Liver (tissue), 9 donors: ENCODE measurements around the gene HOXD11. TPM values are rescaled to one million over a fixed set of nuclear protein-coding genes. Genes with fewer than 3 reads are reported as not detected.

Experiments
- DNase-seq: peaks from one replicate; pipeline ENCODE4 v3.0.0-alpha.2; 2017; ENCODE audit warnings: low spot score
- H3K27ac ChIP-seq, 2 donors: one replicate each; pipeline ENCODE4 v1.7.0; 2013; ENCODE audit warnings: inconsistent platforms in 2 of 2, low read length in 2 of 2, control low read depth in 1 of 2, low read depth in 1 of 2, mild to moderate bottlenecking in 1 of 2
- H3K27me3 ChIP-seq, 4 donors: one replicate each; pipeline versions ENCODE4 v1.6.1 to v1.7.0; 2013; ENCODE audit warnings: low read length in 3 of 4, inconsistent platforms in 1 of 4, mild to moderate bottlenecking in 1 of 4, moderate library complexity in 1 of 4; ENCODE audit not compliant: control insufficient read depth in 4 of 4, insufficient read depth in 4 of 4
- H3K36me3 ChIP-seq, 4 donors: one replicate each; pipeline versions ENCODE4 v1.6.1 to v1.7.0; 2013; ENCODE audit warnings: low read length in 3 of 4, mild to moderate bottlenecking in 3 of 4, low read depth in 1 of 4, moderate library complexity in 1 of 4; ENCODE audit not compliant: control insufficient read depth in 4 of 4, insufficient read depth in 3 of 4
- H3K4me1 ChIP-seq, 4 donors: one replicate each; pipeline versions ENCODE4 v1.6.1 to v1.7.0; 2013; ENCODE audit warnings: low read length in 3 of 4, mild to moderate bottlenecking in 3 of 4, moderate library complexity in 1 of 4; ENCODE audit not compliant: control insufficient read depth in 4 of 4, insufficient read depth in 4 of 4
- H3K4me3 ChIP-seq, 3 donors: one replicate each; pipeline versions ENCODE4 v1.6.1 to v1.7.0; 2013; ENCODE audit warnings: low read length in 3 of 3, control low read depth in 1 of 3, low read depth in 1 of 3, mild to moderate bottlenecking in 1 of 3
- H3K9ac ChIP-seq, 2 donors: one replicate each; pipeline ENCODE4 v1.7.0; 2013; ENCODE audit warnings: low read length in 2 of 2, mild to moderate bottlenecking in 2 of 2, moderate library complexity in 2 of 2, control low read depth in 1 of 2, low read depth in 1 of 2
- H3K9me3 ChIP-seq, 4 donors: one replicate each; pipeline versions ENCODE4 v1.6.1 to v1.7.0; 2013; ENCODE audit warnings: low read length in 3 of 4; ENCODE audit not compliant: control insufficient read depth in 4 of 4
- ATF3 ChIP-seq: IDR thresholded peaks from 2 replicates; pipeline ENCODE4 v1.6.1; 2016; ENCODE audit warnings: antibody characterized with exemption
- CTCF ChIP-seq: fragments of 150-350 bp; IDR thresholded peaks from 2 replicates; pipeline ENCODE4 v1.5.1; 2017; ENCODE audit warnings: improper control_type of control experiment, low read depth, low read length; ENCODE audit not compliant: missing input control
- EGR1 ChIP-seq, 2 donors: IDR thresholded peaks; 2 replicates each; pipeline ENCODE4 v1.6.1; 2016 to 2018; ENCODE audit warnings: antibody characterized with exemption in 2 of 2, low read depth in 2 of 2
- FOXA1 ChIP-seq: IDR thresholded peaks from 2 replicates; pipeline ENCODE4 v1.6.1; 2016; ENCODE audit warnings: antibody characterized with exemption
- FOXA2 ChIP-seq: IDR thresholded peaks from 2 replicates; pipeline ENCODE4 v1.6.1; 2016; ENCODE audit warnings: antibody characterized with exemption
- GABPA ChIP-seq, 2 donors: IDR thresholded peaks in 1 of 2; conservative IDR thresholded peaks in 1 of 2; 2 replicates each; pipeline ENCODE4 v1.6.1; 2016; ENCODE audit warnings: antibody characterized with exemption in 2 of 2, mild to moderate bottlenecking in 1 of 2, moderate library complexity in 1 of 2
- HNF4A ChIP-seq, 2 donors: conservative IDR thresholded peaks; 2 replicates each; pipeline ENCODE4 v1.6.1; 2016; ENCODE audit warnings: antibody characterized with exemption in 2 of 2, mild to moderate bottlenecking in 2 of 2
- HNF4G ChIP-seq: IDR thresholded peaks from 2 replicates; pipeline ENCODE4 v1.6.1; 2016; ENCODE audit warnings: antibody characterized with exemption
- JUND ChIP-seq, 2 donors: IDR thresholded peaks; 2 replicates each; pipeline ENCODE4 v1.6.1; 2016; ENCODE audit warnings: antibody characterized with exemption in 2 of 2
- NR2F2 ChIP-seq: IDR thresholded peaks from 2 replicates; pipeline ENCODE4 v1.6.1; 2016; ENCODE audit warnings: antibody characterized with exemption
- RAD21 ChIP-seq, 2 donors: IDR thresholded peaks; 2 replicates each; pipeline ENCODE4 v1.6.1; 2016; ENCODE audit warnings: antibody characterized with exemption in 2 of 2, mild to moderate bottlenecking in 2 of 2
- REST ChIP-seq: IDR thresholded peaks from 2 replicates; pipeline ENCODE4 v1.6.1; 2016; ENCODE audit warnings: antibody characterized with exemption, mild to moderate bottlenecking
- RXRA ChIP-seq, 2 donors: IDR thresholded peaks; 2 replicates each; pipeline ENCODE4 v1.6.1; 2017 to 2018; ENCODE audit warnings: antibody characterized with exemption in 2 of 2, mild to moderate bottlenecking in 1 of 2
- SP1 ChIP-seq: IDR thresholded peaks from 2 replicates; pipeline ENCODE4 v1.6.1; 2018; ENCODE audit warnings: antibody characterized with exemption, mild to moderate bottlenecking
- TAF1 ChIP-seq: conservative IDR thresholded peaks from 2 replicates; pipeline ENCODE4 v1.6.1; 2016; ENCODE audit warnings: antibody characterized with exemption, mild to moderate bottlenecking
- YY1 ChIP-seq: IDR thresholded peaks from 2 replicates; pipeline ENCODE4 v1.6.1; 2016; ENCODE audit warnings: antibody characterized with exemption, mild to moderate bottlenecking
- WGBS: extraction: QIAGEN DNeasy Blood & Tissue Kit; methylation state at CpG from one replicate; pipeline ENCODE4 v1.1.7; 2013; 5-methylcytosine and 5-hydroxymethylcytosine counted together
- polyA plus RNA-seq, 2 donors: library from polyadenylated mRNA; stranded (reverse) in 1 of 2; unstranded in 1 of 2; fragments of 200-250 nt in 1 of 2; fragments of >200 nt in 1 of 2; fragmentation: Nextera tagmentation in 1 of 2; extraction: Ambion mirVana in 1 of 2; gene quantifications; one replicate each; pipeline versions ENCODE4 v1.2.1 to v1.2.3, GENCODE V29; 2013 to 2015
- total RNA-seq, 2 donors: library from RNA; depleted of rRNA; stranded (reverse); fragments of >200 nt; gene quantifications; one replicate each; pipeline ENCODE4 v1.2.3, GENCODE V29; 2014
- TF ChIP-seq, protein P1 (sequence below): IDR thresholded peaks from 2 replicates; pipeline ENCODE4 v1.6.1; 2016; ENCODE audit warnings: antibody characterized with exemption
- TF ChIP-seq, protein P2 (sequence below): IDR thresholded peaks from 2 replicates; pipeline ENCODE4 v1.6.1; 2016; ENCODE audit warnings: antibody characterized with exemption
- donor health status: healthy.
- donor health status: healthy.
- donor health status: healthy.
- donor health status: healthy.
- donor health status: healthy.

HOXD11 gene
- total and polyA plus RNA-seq, 4 donors, result not detected

DNA sequence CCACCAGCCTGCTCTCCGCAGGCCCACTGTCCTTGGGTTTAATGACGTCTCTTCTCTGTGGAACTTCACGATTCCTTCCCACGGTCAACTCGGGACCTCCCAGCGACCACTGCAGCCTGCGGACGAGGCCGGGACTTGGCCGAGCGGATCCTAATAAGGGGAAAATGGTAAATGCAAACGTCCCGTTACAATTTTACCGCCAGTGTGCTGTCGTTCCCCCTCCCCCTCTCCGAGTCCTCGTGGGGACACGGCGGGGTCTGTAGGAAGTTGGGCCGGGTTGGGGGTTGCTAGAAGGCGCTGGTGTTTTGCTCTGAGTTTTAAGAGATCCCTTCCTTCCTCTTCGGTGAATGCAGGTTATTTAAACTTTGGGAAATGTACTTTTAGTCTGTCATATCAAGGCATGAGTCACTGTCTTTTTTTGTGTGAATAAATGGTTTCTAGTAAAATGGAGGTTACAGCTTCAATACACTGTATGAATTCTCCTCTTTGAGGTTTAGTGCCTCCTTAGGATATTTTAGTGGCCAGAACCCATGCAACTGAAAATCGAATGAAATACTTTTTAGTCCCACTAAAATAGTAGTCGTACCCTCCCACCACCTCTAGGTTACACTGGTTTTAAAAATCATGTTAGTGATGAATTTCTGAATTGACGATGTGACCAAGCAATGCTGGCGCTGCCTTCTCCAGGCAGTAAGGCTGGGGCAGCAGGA is 2.3 kb downstream of the HOXD11 start:
- no peak overlapping the region for H3K9ac ChIP-seq
- peaks cover 16 to 48% (median 37%) of the 10 kb centered on the region in 4 donors for H3K27me3 ChIP-seq
- DNase-seq, result no peak
- no peak overlapping the region for H3K4me3 ChIP-seq
- no peaks in the 10 kb centered on the region for H3K36me3 ChIP-seq
- 13% methylated on average over 26 of the region's 26 CpGs for WGBS
- H3K9me3 ChIP-seq, result no peaks in the 10 kb centered on the region
- no peak for TF ChIP-seq TAF1
- TF ChIP-seq RAD21 (IDR thresholded peaks at IDR 0.05), result no peak
- TF ChIP-seq, protein P1, sequence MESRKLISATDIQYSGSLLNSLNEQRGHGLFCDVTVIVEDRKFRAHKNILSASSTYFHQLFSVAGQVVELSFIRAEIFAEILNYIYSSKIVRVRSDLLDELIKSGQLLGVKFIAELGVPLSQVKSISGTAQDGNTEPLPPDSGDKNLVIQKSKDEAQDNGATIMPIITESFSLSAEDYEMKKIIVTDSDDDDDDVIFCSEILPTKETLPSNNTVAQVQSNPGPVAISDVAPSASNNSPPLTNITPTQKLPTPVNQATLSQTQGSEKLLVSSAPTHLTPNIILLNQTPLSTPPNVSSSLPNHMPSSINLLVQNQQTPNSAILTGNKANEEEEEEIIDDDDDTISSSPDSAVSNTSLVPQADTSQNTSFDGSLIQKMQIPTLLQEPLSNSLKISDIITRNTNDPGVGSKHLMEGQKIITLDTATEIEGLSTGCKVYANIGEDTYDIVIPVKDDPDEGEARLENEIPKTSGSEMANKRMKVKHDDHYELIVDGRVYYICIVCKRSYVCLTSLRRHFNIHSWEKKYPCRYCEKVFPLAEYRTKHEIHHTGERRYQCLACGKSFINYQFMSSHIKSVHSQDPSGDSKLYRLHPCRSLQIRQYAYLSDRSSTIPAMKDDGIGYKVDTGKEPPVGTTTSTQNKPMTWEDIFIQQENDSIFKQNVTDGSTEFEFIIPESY, result no peak
- TF ChIP-seq RXRA (IDR thresholded peaks at IDR 0.05), result no peak
- TF ChIP-seq EGR1 (IDR thresholded peaks at IDR 0.05; ENCODE audit: low read depth in 2 of 2), result no peak
- no peak for TF ChIP-seq GABPA (IDR thresholded peaks at IDR 0.05 in 1 of 2, conservative IDR thresholded peaks at IDR 0.05 in 1 of 2)
- no peak for TF ChIP-seq SP1
- TF ChIP-seq, protein P2, sequence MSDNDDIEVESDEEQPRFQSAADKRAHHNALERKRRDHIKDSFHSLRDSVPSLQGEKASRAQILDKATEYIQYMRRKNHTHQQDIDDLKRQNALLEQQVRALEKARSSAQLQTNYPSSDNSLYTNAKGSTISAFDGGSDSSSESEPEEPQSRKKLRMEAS, result no peak
- no peak for TF ChIP-seq JUND (IDR thresholded peaks at IDR 0.05)
- no peak for TF ChIP-seq HNF4A (conservative IDR thresholded peaks at IDR 0.05)
- TF ChIP-seq FOXA2, result no peak
- TF ChIP-seq ATF3, result no peak
- TF ChIP-seq NR2F2, result no peak
- TF ChIP-seq FOXA1, result no peak
- TF ChIP-seq REST, result no peak
- TF ChIP-seq YY1, result no peak
- TF ChIP-seq HNF4G, result no peak
- H3K27ac ChIP-seq, result no peak overlapping the region
- H3K4me1 ChIP-seq, result peaks cover 0 to 20% (median 4%) of the 10 kb centered on the region in 4 donors

DNA sequence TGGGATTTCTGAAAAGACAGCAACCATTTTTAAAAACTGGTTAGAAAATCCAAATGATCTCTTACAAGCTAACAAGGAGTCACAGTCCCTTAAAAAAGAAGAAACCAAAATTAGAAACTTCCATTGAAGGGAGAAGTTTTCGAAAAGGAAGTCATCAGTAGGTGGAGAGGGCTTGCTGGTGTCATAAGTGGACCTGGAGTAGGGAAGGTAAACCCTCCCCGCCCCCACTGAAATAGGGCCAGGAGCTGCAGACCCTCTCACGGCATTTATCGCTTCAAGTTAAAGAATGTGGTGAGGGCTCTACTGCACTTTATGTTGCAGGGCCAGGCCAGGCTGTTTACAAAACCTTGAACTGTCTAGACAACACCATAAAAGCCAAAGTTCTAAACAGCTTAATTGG is 2.9 kb downstream of the HOXD11 start:
- peaks cover 0 to 14% (median 4%) of the 10 kb centered on the region in 4 donors for H3K4me1 ChIP-seq
- WGBS, result 13% methylated on average over 4 of the region's 4 CpGs
- H3K27me3 ChIP-seq, result peaks cover 19 to 45% (median 36%) of the 10 kb centered on the region in 4 donors
- H3K9ac ChIP-seq, result no peak overlapping the region
- no peak overlapping the region for H3K27ac ChIP-seq
- DNase-seq, result no peak
- no peaks in the 10 kb centered on the region for H3K9me3 ChIP-seq
- no peak overlapping the region for H3K4me3 ChIP-seq
- H3K36me3 ChIP-seq, result no peaks in the 10 kb centered on the region
- TF ChIP-seq TAF1 (no peak), HNF4G (no peak), JUND (IDR thresholded peaks at IDR 0.05) (no peak), NR2F2 (no peak), RXRA (IDR thresholded peaks at IDR 0.05) (no peak), RAD21 (IDR thresholded peaks at IDR 0.05) (no peak), YY1 (no peak), HNF4A (conservative IDR thresholded peaks at IDR 0.05) (no peak), GABPA (IDR thresholded peaks at IDR 0.05 in 1 of 2, conservative IDR thresholded peaks at IDR 0.05 in 1 of 2) (no peak), EGR1 (IDR thresholded peaks at IDR 0.05; ENCODE audit: low read depth in 2 of 2) (no peak), SP1 (no peak), REST (no peak), CTCF (no peak), FOXA2 (no peak), FOXA1 (no peak)
- TF ChIP-seq, protein P2, result no peak
